ENCODE results near the gene TUBGCP6.

Gene TUBGCP6

GRCh38 chr22:50266994-50267393, 22.2 kb upstream of the TUBGCP6 start:
- no peak for DNase-seq (ENCODE audit: extremely low read depth in 1 of 2, low read depth in 1 of 2)

- DNase-seq (ENCODE audit: extremely low read depth in 1 of 2, low read depth in 1 of 2) = no peak
Measured at GRCh38 chr22:50264946-50265669, 20.3 kb upstream of the TUBGCP6 start.

- DNase-seq (ENCODE audit: extremely low read depth in 1 of 2, low read depth in 1 of 2) = no peak
Measured at GRCh38 chr22:50264104-50264745, 19.4 kb upstream of the TUBGCP6 start.

- no peak for DNase-seq (ENCODE audit: extremely low read depth in 1 of 2, low read depth in 1 of 2)
Measured at GRCh38 chr22:50262973-50263617, 18.3 kb upstream of the TUBGCP6 start.

- DNase-seq (ENCODE audit: extremely low read depth in 1 of 2, low read depth in 1 of 2) = no peak
Measured at GRCh38 chr22:50262460-50262911, 17.7 kb upstream of the TUBGCP6 start.

GRCh38 chr22:50261615-50262459, 17.0 kb upstream of the TUBGCP6 start, which contains the start of gene MAPK12:
TSS of gene MAPK12 (minus strand) at chr22:50261683. CDS start at chr22:50261509, 174 bp downstream.
- DNase-seq (ENCODE audit: extremely low read depth in 1 of 2, low read depth in 1 of 2) = no peak

GRCh38 chr22:50260801-50261614, 16.2 kb upstream of the TUBGCP6 start:
- DNase-seq (ENCODE audit: extremely low read depth in 1 of 2, low read depth in 1 of 2) = no peak

- no peak for DNase-seq (ENCODE audit: extremely low read depth in 1 of 2, low read depth in 1 of 2)
Measured at GRCh38 chr22:50260434-50260800, 15.6 kb upstream of the TUBGCP6 start.

- no peak for DNase-seq (ENCODE audit: extremely low read depth in 1 of 2, low read depth in 1 of 2)
Measured at GRCh38 chr22:50259302-50259701, 14.5 kb upstream of the TUBGCP6 start.

GRCh38 chr22:50258361-50259292, 13.8 kb upstream of the TUBGCP6 start:
- DNase-seq (ENCODE audit: extremely low read depth in 1 of 2, low read depth in 1 of 2) = no peak

- no peak for DNase-seq (ENCODE audit: extremely low read depth in 1 of 2, low read depth in 1 of 2)
Measured at GRCh38 chr22:50257451-50258360, 12.9 kb upstream of the TUBGCP6 start.

- no peak for DNase-seq (ENCODE audit: extremely low read depth in 1 of 2, low read depth in 1 of 2)
Measured at GRCh38 chr22:50257041-50257440, 12.2 kb upstream of the TUBGCP6 start.

- no peak for DNase-seq (ENCODE audit: extremely low read depth in 1 of 2, low read depth in 1 of 2)
Measured at GRCh38 chr22:50256258-50256862, 11.5 kb upstream of the TUBGCP6 start.

- no peak for DNase-seq (ENCODE audit: extremely low read depth in 1 of 2, low read depth in 1 of 2)
Measured at GRCh38 chr22:50255607-50256006, 10.8 kb upstream of the TUBGCP6 start.

GRCh38 chr22:50255099-50255498, 10.3 kb upstream of the TUBGCP6 start:
- no peak for DNase-seq (ENCODE audit: extremely low read depth in 1 of 2, low read depth in 1 of 2)

- DNase-seq (ENCODE audit: extremely low read depth in 1 of 2, low read depth in 1 of 2) = no peak
Measured at GRCh38 chr22:50253941-50254340, 9.1 kb upstream of the TUBGCP6 start.

GRCh38 chr22:50253046-50253915, 8.5 kb upstream of the TUBGCP6 start:
- no peak for DNase-seq (ENCODE audit: extremely low read depth in 1 of 2, low read depth in 1 of 2)
